Mammary epithelial cell (primary cell): Measurements from ENCODE around the gene TRIM54.

Source experiments
- CTCF ChIP-seq, 2 donors: IDR thresholded peaks in 1 of 2; conservative IDR thresholded peaks in 1 of 2; 2 replicates each; pipeline ENCODE4 v1.5.1; 2011 to 2012; ENCODE audit warnings: inconsistent platforms in 2 of 2, low read length in 2 of 2, mild to moderate bottlenecking in 2 of 2, control low read depth in 1 of 2, low read depth in 1 of 2; ENCODE audit not compliant: insufficient read depth in 1 of 2; ENCODE audit errors: extremely low read depth in 1 of 2
- EZH2 ChIP-seq: IDR thresholded peaks from 2 replicates; pipeline ENCODE4 v1.6.1; 2012; ENCODE audit warnings: low read length, inconsistent platforms, borderline replicate concordance

- TF ChIP-seq CTCF (conservative IDR thresholded peaks at IDR 0.05 in 1 of 2, IDR thresholded peaks at IDR 0.05 in 1 of 2; ENCODE audit: extremely low read depth in 1 of 2, insufficient read depth in 1 of 2, low read depth in 1 of 2, low read length in 2 of 2) (no peak), EZH2 (no peak)
Measured at GRCh38 chr2:27288610-27289009, 6.4 kb downstream of the TRIM54 start.
